GM18907 (cell line): ENCODE results near the gene MTMR10.
A peak's percentile ranks its signal among the peaks of the same experiment; 100 is the strongest.

Experiments
- ATAC-seq: cut with Tn5 transposase; IDR thresholded peaks from one replicate; pipeline ENCODE4 v1.9.1; 2021; ENCODE audit warnings: mild to moderate bottlenecking, moderate library complexity; ENCODE audit not compliant: unreplicated experiment

Gene MTMR10

DNA sequence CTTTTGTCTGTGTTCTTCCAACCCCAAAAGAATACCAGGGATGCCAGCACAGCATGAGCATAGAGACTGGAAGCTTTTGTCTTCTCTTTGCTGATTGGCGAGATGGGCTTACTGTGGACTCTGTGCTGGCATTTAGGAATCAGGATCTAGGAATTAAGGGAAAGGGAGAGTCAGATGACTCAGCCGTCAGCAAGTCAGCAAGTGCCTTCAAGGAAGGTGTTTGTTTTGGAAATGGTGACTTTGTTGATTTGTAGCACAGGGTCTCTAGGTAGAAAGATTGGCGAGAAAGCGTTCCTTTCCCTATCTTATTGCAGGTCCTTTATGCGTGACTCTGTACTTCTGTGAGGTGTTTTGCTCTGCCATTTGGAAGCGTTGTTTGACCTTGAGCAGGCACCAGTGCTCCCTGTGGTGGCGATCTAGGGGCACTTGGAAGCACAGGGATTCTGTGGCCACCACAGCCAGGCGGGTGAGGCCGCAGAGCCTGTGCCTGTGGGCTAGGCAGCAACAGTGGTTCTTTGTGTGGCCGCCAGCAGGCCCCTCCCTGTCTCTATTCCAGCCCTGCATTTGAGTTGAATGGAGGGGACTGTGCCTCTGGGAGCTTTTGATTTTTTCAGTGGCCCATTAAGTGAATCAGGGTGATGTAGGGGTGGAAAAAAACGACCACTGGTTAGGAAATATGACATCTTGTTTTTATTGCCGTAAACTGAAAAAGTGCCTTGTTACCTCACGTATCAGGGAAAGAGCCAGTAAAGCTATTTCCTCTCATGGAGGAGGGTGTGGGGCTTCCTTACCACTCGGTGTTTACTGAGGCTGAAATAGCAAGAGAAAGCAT is 68.7 kb downstream of the MTMR10 start:
- ATAC-seq = no peak

DNA sequence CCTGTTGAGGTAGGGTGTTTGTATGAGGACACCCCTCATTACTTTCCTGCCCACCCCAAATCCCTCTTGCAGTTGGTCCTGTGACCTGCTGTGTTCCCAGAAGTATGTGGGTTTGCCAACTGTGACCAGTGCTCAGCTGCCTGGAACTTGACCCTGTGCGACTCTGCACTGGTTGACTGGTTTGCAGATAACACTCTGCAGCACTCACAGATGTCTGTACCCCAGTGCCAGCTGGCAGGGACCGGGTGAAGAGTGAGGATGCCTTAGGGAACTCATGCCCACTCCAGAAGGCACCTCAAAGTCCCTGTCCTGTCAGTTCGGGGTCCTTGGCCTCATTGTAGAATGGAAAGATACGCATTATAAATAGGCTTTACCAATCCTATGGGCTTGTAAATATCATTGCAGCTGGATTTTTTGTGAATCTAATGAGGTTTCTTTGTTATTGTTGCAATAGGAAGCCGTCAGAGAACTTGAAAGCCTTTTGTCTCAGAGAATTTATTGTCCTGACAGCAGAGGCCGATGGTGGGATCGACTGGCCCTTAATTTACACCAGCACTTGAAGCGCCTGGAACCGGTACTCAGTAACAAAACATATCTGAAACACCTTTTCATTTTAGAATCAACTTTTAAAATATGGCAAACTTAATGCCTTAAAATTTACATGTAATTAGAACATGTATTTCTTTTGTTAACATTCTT is 69.5 kb downstream of the MTMR10 start:
- no peak for ATAC-seq

DNA sequence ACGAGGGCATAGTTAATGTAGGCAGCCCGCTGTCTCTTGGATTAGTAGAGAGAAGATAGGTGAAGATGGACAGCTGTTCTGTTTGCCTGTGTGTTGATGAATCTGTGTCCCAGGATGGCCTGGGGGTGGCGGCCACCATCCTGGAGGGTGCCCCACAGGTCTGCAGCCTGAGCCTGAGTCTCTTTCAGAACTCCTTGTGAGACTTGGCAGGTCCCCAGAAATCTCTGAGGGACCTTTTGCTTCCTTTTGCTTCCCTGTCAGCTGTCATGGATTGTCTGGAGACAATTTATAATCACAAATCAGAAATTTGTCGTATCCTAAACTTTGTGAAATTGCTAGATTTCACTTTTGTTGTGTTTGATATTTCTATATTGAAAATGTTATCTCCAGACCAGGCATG is 70.3 kb downstream of the MTMR10 start:
- ATAC-seq = no peak

DNA sequence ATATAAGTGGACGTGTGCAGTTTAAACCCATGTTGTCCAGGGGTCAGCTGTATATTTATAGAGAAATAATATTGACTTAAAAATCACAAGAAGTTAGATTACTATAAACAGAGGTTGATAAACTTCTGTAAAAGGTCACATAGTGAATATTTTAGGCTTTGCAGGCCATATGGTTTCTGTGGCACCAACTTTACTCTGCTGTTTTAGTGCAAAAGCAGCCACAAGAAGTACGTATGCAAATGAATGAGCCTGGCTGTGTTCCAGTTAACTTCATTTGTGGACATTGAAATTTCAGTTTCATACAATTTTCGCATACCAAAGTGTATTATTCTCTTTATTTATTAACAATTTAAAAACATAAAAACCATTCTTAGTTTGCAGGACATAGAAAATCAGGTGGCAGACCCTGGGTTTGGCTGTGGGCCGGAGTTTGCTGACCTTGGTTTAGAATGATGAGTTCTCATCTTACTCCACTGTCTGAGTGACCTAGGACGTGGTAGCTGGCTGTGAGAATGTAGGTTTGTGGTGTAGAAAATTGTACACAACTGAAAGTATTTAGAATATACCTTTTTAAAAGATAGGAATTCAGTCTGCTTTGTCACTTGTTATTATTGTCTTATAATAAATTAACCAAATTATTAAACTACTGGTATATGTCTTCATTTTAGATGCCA is 71.4 kb downstream of the MTMR10 start:
- peak; percentile 65 for ATAC-seq

DNA sequence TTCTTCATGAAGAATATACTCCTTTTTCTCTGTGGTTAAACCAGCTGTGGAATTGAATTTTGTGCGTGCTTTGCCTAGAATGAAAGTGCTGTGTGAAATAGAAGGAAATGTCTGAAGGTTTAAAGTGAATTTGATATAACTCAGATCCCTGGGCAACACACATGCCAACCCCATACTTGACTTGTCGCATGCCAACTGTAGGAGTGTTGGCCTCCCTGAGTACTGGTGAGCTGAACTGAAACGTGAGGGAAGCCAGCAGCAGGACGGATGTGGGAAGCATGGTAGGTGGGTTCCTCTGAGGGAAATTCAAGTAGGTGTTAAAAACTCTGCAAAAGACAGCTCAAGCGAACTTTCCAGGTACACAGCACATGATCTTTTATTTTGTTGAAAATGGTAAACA is 73.1 kb downstream of the MTMR10 start:
- ATAC-seq = no peak

DNA sequence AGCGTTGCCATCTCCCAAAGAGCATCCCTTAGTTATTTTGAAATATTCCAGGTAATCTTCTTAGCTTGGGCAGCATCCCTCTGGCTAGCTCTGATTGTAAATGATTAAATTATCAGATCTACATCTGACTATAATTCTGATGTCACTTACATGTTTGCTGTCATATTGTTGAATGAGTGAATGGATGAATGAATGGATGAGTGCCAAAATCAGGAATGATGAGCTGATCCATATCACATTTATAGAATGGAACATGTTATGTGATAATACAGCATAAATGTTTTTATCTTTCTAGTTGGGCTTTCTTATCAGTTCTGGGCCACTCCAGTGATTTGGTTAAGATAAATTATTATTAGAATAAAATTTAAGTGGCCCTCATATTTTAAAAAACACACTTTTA is 73.8 kb downstream of the MTMR10 start:
- no peak for ATAC-seq

DNA sequence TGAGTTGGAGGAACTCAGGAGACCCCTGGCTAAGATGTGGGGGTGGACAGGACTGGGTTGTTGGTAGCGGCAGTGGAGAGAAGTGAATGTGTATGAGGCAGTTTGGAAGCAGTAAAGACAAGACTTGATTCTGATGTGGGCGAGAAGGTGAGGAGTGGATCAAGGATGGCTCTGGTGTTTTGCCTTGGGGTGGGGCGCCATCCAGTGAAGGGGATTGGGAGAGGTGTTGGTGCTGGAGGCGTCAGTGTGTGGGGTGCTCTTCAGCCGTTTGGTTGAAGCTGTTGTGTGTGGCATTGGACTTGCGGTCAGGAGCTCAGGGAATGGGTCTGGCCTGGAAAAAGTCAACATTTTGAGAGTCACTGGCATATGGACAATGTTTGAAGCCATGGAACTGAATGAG is 74.4 kb downstream of the MTMR10 start:
- no peak for ATAC-seq

DNA sequence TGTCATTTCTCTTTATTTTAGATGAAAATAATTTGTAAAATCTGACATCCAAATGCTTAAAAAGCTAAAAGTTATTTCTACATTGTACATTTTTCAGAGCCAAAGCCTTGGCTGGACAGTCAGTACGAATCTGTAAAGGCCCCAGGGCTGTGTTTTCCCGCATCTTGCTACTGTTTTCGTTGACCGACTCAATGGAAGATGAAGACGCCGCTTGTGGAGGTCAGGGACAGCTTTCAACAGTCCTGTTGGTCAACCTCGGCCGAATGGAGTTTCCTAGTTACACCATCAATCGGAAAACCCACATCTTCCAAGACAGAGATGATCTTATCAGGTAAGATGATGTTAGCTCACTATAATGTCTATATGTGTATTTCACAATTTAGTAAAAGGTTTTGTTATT is 77.7 kb downstream of the MTMR10 start:
- ATAC-seq = no peak

DNA sequence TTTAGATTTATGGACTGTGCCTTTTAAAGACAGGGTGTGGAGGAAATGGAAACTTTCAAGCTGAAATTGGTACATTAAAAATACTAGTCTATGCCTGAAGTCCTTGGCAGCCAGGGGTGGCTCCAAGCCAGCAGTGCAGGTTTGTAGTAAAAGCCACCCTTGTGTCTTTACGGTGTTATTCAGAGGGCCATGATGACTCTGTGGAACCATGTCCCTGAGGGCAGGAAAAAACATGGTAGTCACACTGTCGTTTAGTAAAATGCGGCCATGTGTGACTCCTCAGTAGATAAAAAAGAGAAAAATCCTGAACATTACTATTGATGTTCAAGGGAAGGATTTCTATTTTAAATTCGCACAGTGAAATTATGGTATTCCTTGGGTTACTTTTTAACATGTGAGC is 85.1 kb downstream of the MTMR10 start:
- no peak for ATAC-seq

DNA sequence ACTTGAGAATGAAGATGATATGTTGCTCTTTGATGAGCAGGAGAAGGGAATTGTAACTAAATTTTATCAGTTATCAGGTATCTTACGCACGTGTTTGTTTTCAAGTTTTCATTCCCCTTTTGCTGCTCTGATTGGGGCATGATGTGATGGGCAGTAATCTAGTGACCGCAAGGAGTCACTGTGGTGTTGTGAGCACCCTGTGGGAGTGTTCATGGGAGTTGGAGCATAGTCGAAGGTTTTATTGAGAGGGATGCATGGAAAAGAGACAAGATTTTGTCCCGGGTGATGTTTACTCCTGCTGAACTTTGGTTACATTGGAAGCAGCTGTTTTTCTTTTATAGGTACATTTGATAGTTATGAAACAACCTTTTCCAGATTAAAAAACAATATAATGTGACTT is 85.6 kb downstream of the MTMR10 start:
- no peak for ATAC-seq

DNA sequence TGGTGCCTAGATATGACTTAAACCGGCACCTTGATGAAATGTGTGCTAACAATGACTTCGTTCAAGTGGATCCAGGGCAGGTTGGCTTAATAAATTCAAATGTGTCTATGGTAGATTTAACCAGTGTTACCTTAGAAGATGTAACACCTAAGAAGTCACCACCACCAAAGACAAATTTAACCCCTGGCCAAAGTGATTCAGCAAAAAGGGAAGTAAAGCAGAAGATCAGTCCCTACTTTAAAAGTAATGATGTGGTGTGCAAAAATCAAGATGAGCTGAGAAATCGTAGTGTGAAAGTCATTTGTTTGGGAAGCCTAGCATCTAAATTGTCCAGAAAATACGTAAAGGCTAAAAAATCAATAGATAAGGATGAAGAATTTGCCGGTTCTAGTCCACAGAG is 86.6 kb downstream of the MTMR10 start:
- ATAC-seq = no peak

DNA sequence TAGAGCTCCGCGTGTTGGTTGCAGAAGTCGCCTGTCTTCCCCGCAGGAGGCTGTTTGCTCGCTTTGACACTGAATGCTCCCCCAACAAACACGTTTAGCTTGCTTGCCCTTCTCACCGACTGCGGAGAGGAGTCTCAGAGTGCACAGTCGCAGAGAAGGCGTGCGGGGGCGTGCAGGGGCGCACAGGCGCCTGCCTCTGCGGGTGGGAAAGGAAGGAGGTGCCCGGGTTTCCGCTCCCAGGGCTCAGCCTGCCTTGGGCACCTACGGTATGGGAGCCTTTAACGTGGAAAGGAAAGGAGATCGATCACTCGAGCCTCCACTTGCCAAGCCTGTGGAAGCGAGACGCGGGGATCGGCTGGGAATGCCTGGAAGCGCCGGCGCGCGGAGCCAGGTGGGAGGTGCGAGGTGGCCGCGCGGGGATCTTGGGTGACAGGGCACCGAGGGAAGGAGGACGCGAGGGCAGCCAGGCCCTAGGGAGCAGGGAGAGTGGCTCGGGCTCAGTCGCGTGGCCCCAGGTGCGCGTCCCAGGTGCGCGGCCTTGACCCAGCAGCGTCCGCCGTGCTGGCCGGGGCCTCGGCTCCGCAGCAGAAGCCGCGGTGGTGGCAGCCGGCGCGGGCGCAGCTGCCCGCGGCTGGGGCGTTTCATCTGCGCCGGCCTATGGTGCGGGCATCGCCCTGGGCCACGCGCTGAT is 87.8 kb downstream of the MTMR10 start, which contains the start of gene FAN1:
Gene FAN1 (plus strand): TSS at position 419 of the 691 bp plus-strand sequence. CDS start 749 bp downstream, outside the sequence.
- ATAC-seq = peak; percentile 92

DNA sequence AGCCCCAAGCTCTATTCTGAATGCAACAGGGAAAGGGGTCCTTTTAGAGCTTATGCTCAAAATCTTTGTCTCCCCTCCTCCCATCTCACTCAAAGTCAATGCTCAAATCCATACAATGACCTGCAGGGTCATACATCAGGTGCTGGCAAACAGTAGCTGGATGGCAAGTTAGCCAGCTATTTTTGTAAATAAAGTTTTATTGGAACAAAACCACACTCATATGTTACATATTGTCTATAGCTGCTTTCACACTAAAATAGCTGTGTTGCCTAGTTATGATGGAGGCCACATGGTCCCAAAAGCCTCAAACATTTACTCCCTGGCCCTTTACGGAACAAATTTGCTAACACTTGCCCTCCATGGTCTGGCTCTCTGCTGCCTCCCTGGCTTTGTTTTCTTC is 89.5 kb downstream of the MTMR10 start:
- ATAC-seq = no peak

DNA sequence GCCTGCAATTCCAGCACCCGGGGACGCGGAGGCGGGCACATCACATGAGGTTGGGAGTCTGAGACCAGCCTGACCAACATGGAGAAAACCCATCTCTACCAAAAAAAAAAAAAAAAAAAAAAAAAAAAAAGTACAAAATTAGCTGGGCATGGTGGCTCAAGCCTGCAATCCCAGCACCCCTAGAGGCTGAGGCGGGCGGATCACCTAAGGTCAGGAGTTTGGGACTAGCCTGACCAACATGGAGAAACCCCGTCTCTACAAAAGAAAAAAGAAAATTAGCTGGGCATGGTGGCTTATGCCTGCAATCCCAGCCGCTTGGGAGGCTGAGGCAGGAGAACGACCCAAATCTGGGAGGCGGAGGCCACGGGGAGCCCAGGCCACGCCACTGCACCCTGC is 95.2 kb downstream of the MTMR10 start:
- ATAC-seq = no peak

DNA sequence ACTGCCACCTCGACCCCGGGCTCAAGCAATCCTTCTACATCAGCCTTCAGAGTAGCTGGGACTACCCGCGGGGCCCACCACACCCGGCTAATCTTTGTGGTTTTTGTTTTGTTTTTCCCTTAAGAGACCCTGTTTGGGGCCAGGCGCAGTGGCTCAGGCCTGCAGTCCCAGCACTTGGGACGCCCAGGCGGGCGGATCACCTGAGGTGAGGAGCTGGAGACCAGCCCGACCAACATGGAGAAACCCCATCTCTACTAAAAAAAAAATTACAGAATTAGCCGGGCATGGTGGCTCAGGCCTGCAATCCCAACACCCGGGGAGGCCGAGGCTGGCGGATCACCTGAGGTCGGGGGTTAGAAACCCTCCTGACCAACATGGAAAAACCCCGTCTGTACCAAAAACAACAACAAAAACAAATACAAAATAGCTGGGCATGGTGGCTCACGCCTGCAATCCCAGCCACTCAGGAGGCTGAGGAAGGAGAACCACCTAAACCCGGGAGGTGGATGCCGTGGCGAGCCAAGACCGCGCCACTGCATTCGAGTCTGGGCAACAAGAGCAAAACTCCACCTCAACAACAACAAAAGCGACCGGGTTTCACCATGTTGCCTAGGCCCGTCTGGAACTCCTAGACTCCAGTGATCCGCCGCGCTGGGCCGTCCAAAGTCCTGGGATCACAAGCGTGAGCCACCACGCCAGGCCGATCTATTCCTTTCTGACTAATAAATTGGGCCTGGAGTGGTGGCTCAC is 95.8 kb downstream of the MTMR10 start:
- no peak for ATAC-seq

DNA sequence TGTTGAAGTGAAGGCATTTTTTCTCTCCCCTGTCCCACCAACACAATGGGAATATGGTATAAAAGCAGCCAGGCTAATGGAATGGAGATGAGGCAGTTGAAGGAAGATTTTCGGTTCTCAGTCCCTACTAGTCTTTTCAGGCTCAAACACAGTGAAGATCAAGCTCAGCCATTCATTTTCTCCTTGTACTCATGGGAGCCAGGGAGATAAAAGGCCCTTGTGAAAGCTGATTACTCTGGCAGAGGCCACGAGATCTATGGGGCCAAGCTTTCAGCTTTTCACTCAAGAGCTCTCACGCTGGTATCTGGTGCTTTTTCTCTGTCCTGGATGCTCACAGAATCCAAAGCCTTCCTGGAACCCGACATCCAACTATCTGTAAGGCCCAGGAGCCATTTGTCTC is 102.2 kb downstream of the MTMR10 start:
- ATAC-seq = no peak
